ENCODE results near the gene SIGLEC11.
"Not testable (repeated sequence)": the region's sequence is repeated elsewhere in the genome, so short reads cannot be mapped to it uniquely, and the experiment has no call there.

The SIGLEC11 gene

GRCh38 chr19:49978324-49978723 lies 17.4 kb upstream of the SIGLEC11 start:
- no peak for DNase-seq

GRCh38 chr19:49977881-49978280 lies 16.9 kb upstream of the SIGLEC11 start:
- DNase-seq: no peak

GRCh38 chr19:49977076-49977475 lies 16.1 kb upstream of the SIGLEC11 start:
- no peak for DNase-seq

GRCh38 chr19:49976496-49976895 lies 15.5 kb upstream of the SIGLEC11 start:
- DNase-seq: no peak

- DNase-seq: no peak
Observed at GRCh38 chr19:49975051-49975450, 14.1 kb upstream of the SIGLEC11 start.

GRCh38 chr19:49973987-49974386 lies 13.0 kb upstream of the SIGLEC11 start:
- no peak for DNase-seq

- DNase-seq: no peak
Observed at GRCh38 chr19:49972841-49973240, 11.9 kb upstream of the SIGLEC11 start.

GRCh38 chr19:49971991-49972411 lies 11.0 kb upstream of the SIGLEC11 start:
- DNase-seq: no peak

- DNase-seq: not testable (repeated sequence)
Observed at GRCh38 chr19:49969355-49969754, 8.4 kb upstream of the SIGLEC11 start.

GRCh38 chr19:49968279-49968922 lies 7.4 kb upstream of the SIGLEC11 start:
- no peak for DNase-seq

- not testable (repeated sequence) for DNase-seq
Observed at GRCh38 chr19:49959892-49960291, 1.1 kb downstream of the SIGLEC11 start.

GRCh38 chr19:49958596-49958995 lies 2.4 kb downstream of the SIGLEC11 start:
- DNase-seq: not testable (repeated sequence)

GRCh38 chr19:49958144-49958543 lies 2.8 kb downstream of the SIGLEC11 start:
- not testable (repeated sequence) for DNase-seq

GRCh38 chr19:49957262-49957915 lies 3.6 kb downstream of the SIGLEC11 start:
- no peak for DNase-seq

GRCh38 chr19:49956115-49956495 lies 4.9 kb downstream of the SIGLEC11 start:
- DNase-seq: no peak

GRCh38 chr19:49954933-49955332 lies 6.0 kb downstream of the SIGLEC11 start:
- no peak for DNase-seq

- no peak for DNase-seq
Observed at GRCh38 chr19:49954092-49954829, 6.7 kb downstream of the SIGLEC11 start.

GRCh38 chr19:49953416-49953815 lies 7.6 kb downstream of the SIGLEC11 start:
- DNase-seq: no peak

- DNase-seq: no peak
Observed at GRCh38 chr19:49952906-49953305, 8.1 kb downstream of the SIGLEC11 start.

- DNase-seq: no peak
Observed at GRCh38 chr19:49952479-49952836, 8.5 kb downstream of the SIGLEC11 start.

- DNase-seq: no peak
Observed at GRCh38 chr19:49951806-49952478, 9.0 kb downstream of the SIGLEC11 start.

- DNase-seq: no peak
Observed at GRCh38 chr19:49950956-49951526, 9.9 kb downstream of the SIGLEC11 start.

GRCh38 chr19:49950590-49950948 lies 10.4 kb downstream of the SIGLEC11 start:
- DNase-seq: no peak

Measured in NCI-H2081 treated with DMSO at 0.1 percent for 48 hours (cell line).